Thoracic aorta (tissue), 2 donors: ENCODE data around the gene SLC25A41. TPM values are rescaled to one million over a fixed set of nuclear protein-coding genes. Genes with fewer than 3 reads are reported as not detected.

Experiments used
- ATAC-seq: fragments of 150-250 bp; one replicate; pipeline ENCODE4 v1.8.0; 2017; ENCODE audit warnings: low read depth; ENCODE audit not compliant: insufficient number of reproducible peaks, low FRiP score
- DNase-seq: peaks from one replicate; pipeline ENCODE4 v3.0.0-alpha.2; 2020; ENCODE audit warnings: low spot score
- H3K27ac ChIP-seq, 2 donors: fragments of 200-600 bp; sonication (generic); 1 replicate in 1 of 2; 2 replicates in 1 of 2; pipeline ENCODE4 v1.5.1; 2016; ENCODE audit warnings: mild to moderate bottlenecking in 2 of 2, moderate library complexity in 2 of 2
- H3K27me3 ChIP-seq: fragments of 200-600 bp; sonication (generic); replicated peaks from 2 replicates; pipeline ENCODE4 v1.6.0; 2016; ENCODE audit warnings: mild to moderate bottlenecking; ENCODE audit not compliant: insufficient read depth
- H3K36me3 ChIP-seq: fragments of 200-600 bp; sonication (generic); one replicate; pipeline ENCODE4 v1.5.1; 2016
- H3K4me1 ChIP-seq, 2 donors: fragments of 200-600 bp; sonication (generic); 1 replicate in 1 of 2; 2 replicates in 1 of 2; pipeline versions ENCODE4 v1.5.1 to v1.6.0; 2016; ENCODE audit warnings: low read depth in 2 of 2, mild to moderate bottlenecking in 1 of 2; ENCODE audit not compliant: control insufficient read depth in 1 of 2
- H3K4me3 ChIP-seq: fragments of 200-600 bp; sonication (generic); 2 replicates; pipeline ENCODE4 v1.5.1; 2016; ENCODE audit warnings: mild to moderate bottlenecking
- H3K9me3 ChIP-seq: fragments of 200-600 bp; sonication (generic); 2 replicates; pipeline ENCODE4 v1.5.1; 2016
- CTCF ChIP-seq: fragments of 200-600 bp; sonication (generic); IDR thresholded peaks from one replicate; pipeline ENCODE4 v1.5.1; 2019; ENCODE audit warnings: antibody characterized with exemption
- total RNA-seq, 2 donors: library from RNA; depleted of rRNA; stranded (reverse); fragments of >200 nt; gene quantifications; one replicate each; pipeline versions ENCODE4 v1.1.0 to v1.2.3, GENCODE V29; 2016

Gene SLC25A41
- total RNA-seq, 2 donors from 2014 or later = 0.71 TPM; not detected in 1

GRCh38 chr19:6416658-6417405 lies 16.7 kb downstream of the SLC25A41 start:
- no peaks in the 10 kb centered on the region for H3K9me3 ChIP-seq
- H3K4me1 ChIP-seq = peaks cover 0 to 5% of the 10 kb centered on the region in 2 donors
- no peak for DNase-seq
- H3K27ac ChIP-seq = no peak overlapping the region
- ATAC-seq = no peak
- TF ChIP-seq CTCF = no peak
- H3K27me3 ChIP-seq = no peaks in the 10 kb centered on the region
- no peak overlapping the region for H3K4me3 ChIP-seq
- peaks cover 70% of the 10 kb centered on the region for H3K36me3 ChIP-seq

GRCh38 chr19:6415591-6416190 lies 17.9 kb downstream of the SLC25A41 start:
- no peak for DNase-seq
- H3K27ac ChIP-seq = no peak overlapping the region
- H3K4me1 ChIP-seq = no peaks in the 10 kb centered on the region
- no peaks in the 10 kb centered on the region for H3K27me3 ChIP-seq
- H3K36me3 ChIP-seq = peaks cover 65% of the 10 kb centered on the region
- no peak for TF ChIP-seq CTCF
- no peak for ATAC-seq
- H3K9me3 ChIP-seq = no peaks in the 10 kb centered on the region
- no peak overlapping the region for H3K4me3 ChIP-seq

- H3K27me3 ChIP-seq = no peaks in the 10 kb centered on the region
- H3K4me3 ChIP-seq = no peak overlapping the region
- H3K36me3 ChIP-seq = peaks cover 58% of the 10 kb centered on the region
- no peaks in the 10 kb centered on the region for H3K9me3 ChIP-seq
- TF ChIP-seq CTCF = no peak
- H3K27ac ChIP-seq = no peak overlapping the region
- ATAC-seq (no peak), DNase-seq (no peak)
- no peaks in the 10 kb centered on the region for H3K4me1 ChIP-seq
Observed at GRCh38 chr19:6414793-6415590, 18.6 kb downstream of the SLC25A41 start.

GRCh38 chr19:6413721-6414643 lies 19.6 kb downstream of the SLC25A41 start:
- ATAC-seq (no peak), DNase-seq (no peak)
- Histone ChIP-seq H3K27ac (no peak overlapping the region), H3K9me3 (no peaks in the 10 kb centered on the region), H3K36me3 (peaks cover 49% of the 10 kb centered on the region), H3K4me3 (no peak overlapping the region), H3K27me3 (no peaks in the 10 kb centered on the region), H3K4me1 (no peaks in the 10 kb centered on the region)
- TF ChIP-seq CTCF = no peak
